Mesendoderm (in vitro differentiated cells): Measurements from ENCODE around the gene VOPP1.
A peak's percentile ranks its signal among the peaks of the same experiment; 100 is the strongest.

Experiments used
- DNase-seq: peaks from one replicate; pipeline ENCODE4 v3.0.0; 2013
- H2AK5ac ChIP-seq: 2 replicates; pipeline ENCODE4 v1.6.1; 2013; ENCODE audit warnings: low read length, inconsistent platforms
- H2BK120ac ChIP-seq: 2 replicates; pipeline ENCODE4 v1.6.1; 2013; ENCODE audit warnings: low read depth, mild to moderate bottlenecking, low read length, moderate library complexity, mixed read lengths
- H2BK15ac ChIP-seq: replicated peaks from 2 replicates; pipeline ENCODE4 v1.6.1; 2013; ENCODE audit warnings: low read depth, mild to moderate bottlenecking, moderate library complexity
- H2BK5ac ChIP-seq: 2 replicates; pipeline ENCODE4 v1.6.1; 2013; ENCODE audit warnings: low read length, inconsistent platforms
- H3K18ac ChIP-seq: 2 replicates; pipeline ENCODE4 v1.6.1; 2013; ENCODE audit warnings: mild to moderate bottlenecking, low read length, mixed read lengths
- H3K23ac ChIP-seq: one replicate; pipeline ENCODE4 v1.6.1; 2013; ENCODE audit warnings: low read length
- H3K27ac ChIP-seq: 2 replicates; pipeline ENCODE4 v1.5.1; 2013; ENCODE audit warnings: low read depth, mild to moderate bottlenecking, inconsistent platforms, low read length, moderate library complexity
- H3K27me3 ChIP-seq: 2 replicates; pipeline ENCODE4 v1.6.1; 2013; ENCODE audit warnings: low read length, control low read depth, mild to moderate bottlenecking, inconsistent platforms; ENCODE audit not compliant: insufficient read depth, poor library complexity
- H3K36me3 ChIP-seq: 2 replicates; pipeline ENCODE4 v1.6.1; 2013; ENCODE audit warnings: low read length, inconsistent platforms; ENCODE audit not compliant: control insufficient read depth, insufficient read depth
- H3K4ac ChIP-seq: one replicate; pipeline ENCODE4 v1.6.1; 2013; ENCODE audit warnings: low read depth, mild to moderate bottlenecking, low read length, moderate library complexity
- H3K4me1 ChIP-seq: 2 replicates; pipeline ENCODE4 v1.6.1; 2013; ENCODE audit warnings: low read depth, low read length, inconsistent platforms; ENCODE audit not compliant: control insufficient read depth
- H3K4me2 ChIP-seq: 2 replicates; pipeline ENCODE4 v1.6.1; 2013; ENCODE audit warnings: low read length
- H3K4me3 ChIP-seq: 2 replicates; pipeline ENCODE4 v1.5.1; 2013; ENCODE audit warnings: mild to moderate bottlenecking, low read length
- H3K56ac ChIP-seq: one replicate; pipeline ENCODE4 v1.6.1; 2013; ENCODE audit warnings: low read length
- H3K79me1 ChIP-seq: 2 replicates; pipeline ENCODE4 v1.6.1; 2013; ENCODE audit warnings: low read length, inconsistent platforms
- H3K79me2 ChIP-seq: 2 replicates; pipeline ENCODE4 v1.6.1; 2013; ENCODE audit warnings: mild to moderate bottlenecking, low read length; ENCODE audit not compliant: control insufficient read depth, insufficient read depth
- H3K9ac ChIP-seq: 2 replicates; pipeline ENCODE4 v1.6.1; 2013; ENCODE audit warnings: low read length, inconsistent platforms
- H4K5ac ChIP-seq: one replicate; pipeline ENCODE4 v1.6.1; 2013; ENCODE audit warnings: low read length
- H4K8ac ChIP-seq: one replicate; pipeline ENCODE4 v1.6.1; 2013; ENCODE audit warnings: low read depth, mild to moderate bottlenecking, control low read depth, low read length, moderate library complexity
- WGBS: extraction: QIAGEN DNeasy Blood & Tissue Kit; methylation state at CpG from one replicate; pipeline ENCODE4 v1.1.7; 2013; ENCODE audit warnings: low lambda C conversion rate, missing lambda C conversion rate; ENCODE audit not compliant: insufficient coverage; ENCODE audit errors: extremely low coverage; 5-methylcytosine and 5-hydroxymethylcytosine counted together

The VOPP1 gene

DNA sequence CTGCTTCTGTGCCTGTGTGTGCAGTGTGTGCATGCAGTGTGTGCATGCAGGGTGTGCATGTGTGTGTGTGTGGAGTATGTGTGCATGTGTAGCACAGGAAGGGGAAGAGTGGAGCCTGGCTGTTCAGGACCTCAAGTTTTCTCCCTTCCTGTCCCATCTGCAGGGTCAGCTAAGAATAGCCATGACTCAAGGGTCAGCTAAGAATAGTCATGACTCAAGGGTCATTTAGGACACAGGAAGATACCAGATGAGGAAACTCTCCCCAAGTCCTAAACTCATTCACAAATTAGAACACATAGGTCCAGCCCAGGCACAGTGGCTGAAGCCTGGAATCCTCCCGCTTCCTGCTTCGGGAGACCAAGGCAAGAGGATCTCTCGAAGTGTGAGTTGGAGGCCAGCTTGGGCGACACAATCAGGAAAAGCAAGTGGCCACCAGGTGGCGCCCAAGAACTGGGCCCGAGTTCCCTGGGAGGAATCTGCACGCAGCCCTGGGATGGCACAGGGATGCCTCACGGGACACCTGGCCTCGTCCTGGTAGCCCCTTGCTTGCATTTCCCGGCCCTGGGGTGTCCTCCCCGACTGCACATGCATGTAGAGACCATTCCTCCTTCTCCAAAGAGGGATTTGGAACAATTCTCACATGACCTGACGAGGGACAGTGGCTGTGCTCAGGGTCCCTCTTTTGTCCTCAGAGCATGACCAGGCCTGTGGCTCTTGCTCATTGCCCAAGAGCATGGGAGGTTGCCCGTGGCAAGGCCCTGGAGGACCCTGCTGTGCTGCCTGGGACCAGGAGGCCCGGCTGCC lies 21.4 kb upstream of the VOPP1 start:
- H3K23ac ChIP-seq: no peak overlapping the region
- WGBS: no CpG with 5 or more reads among the region's 14 CpGs
- no peak overlapping the region for H3K9ac ChIP-seq
- no peak overlapping the region for H2AK5ac ChIP-seq
- H3K4me3 ChIP-seq: no peak overlapping the region
- no peak overlapping the region for H3K4ac ChIP-seq
- H3K36me3 ChIP-seq: no peaks in the 10 kb centered on the region
- H3K27ac ChIP-seq: no peak overlapping the region
- no peak overlapping the region for H2BK120ac ChIP-seq
- no peak overlapping the region for H2BK5ac ChIP-seq
- no peaks in the 10 kb centered on the region for H3K79me1 ChIP-seq
- no peak overlapping the region for H4K8ac ChIP-seq
- H3K27me3 ChIP-seq: no peaks in the 10 kb centered on the region
- no peaks in the 10 kb centered on the region for H3K79me2 ChIP-seq
- H3K4me1 ChIP-seq: no peaks in the 10 kb centered on the region
- no peak overlapping the region for H3K4me2 ChIP-seq
- H3K18ac ChIP-seq: no peak overlapping the region
- no peak overlapping the region for H4K5ac ChIP-seq
- no peak overlapping the region for H3K56ac ChIP-seq
- peak; percentile 76 for DNase-seq
- no peak overlapping the region for H2BK15ac ChIP-seq

GRCh38 chr7:55593172-55593514 lies 20.8 kb upstream of the VOPP1 start:
- Histone ChIP-seq H3K56ac (no peak overlapping the region), H3K27ac (no peak overlapping the region), H3K27me3 (no peaks in the 10 kb centered on the region), H4K5ac (no peak overlapping the region), H3K4me2 (no peak overlapping the region), H2BK15ac (no peak overlapping the region), H3K23ac (no peak overlapping the region), H3K36me3 (no peaks in the 10 kb centered on the region), H3K79me2 (no peaks in the 10 kb centered on the region), H3K9ac (no peak overlapping the region), H4K8ac (no peak overlapping the region), H3K4me1 (no peaks in the 10 kb centered on the region), H3K4ac (no peak overlapping the region), H2BK120ac (no peak overlapping the region), H3K79me1 (no peaks in the 10 kb centered on the region), H3K18ac (no peak overlapping the region), H3K4me3 (no peak overlapping the region), H2BK5ac (no peak overlapping the region), H2AK5ac (no peak overlapping the region)
- DNase-seq: no peak
- WGBS: no CpG with 5 or more reads among the region's 4 CpGs

- Histone ChIP-seq H3K4ac (no peak overlapping the region), H3K4me1 (no peaks in the 10 kb centered on the region), H3K27me3 (no peaks in the 10 kb centered on the region), H3K4me3 (no peak overlapping the region), H3K23ac (no peak overlapping the region), H3K18ac (no peak overlapping the region), H3K27ac (no peak overlapping the region), H2AK5ac (no peak overlapping the region), H4K8ac (no peak overlapping the region), H2BK120ac (no peak overlapping the region), H3K79me1 (no peaks in the 10 kb centered on the region), H3K9ac (no peak overlapping the region), H3K36me3 (no peaks in the 10 kb centered on the region), H3K56ac (no peak overlapping the region), H3K79me2 (no peaks in the 10 kb centered on the region), H3K4me2 (no peak overlapping the region), H2BK5ac (no peak overlapping the region), H4K5ac (no peak overlapping the region), H2BK15ac (no peak overlapping the region)
- no peak for DNase-seq
- WGBS: no CpG with 5 or more reads among the region's 1 CpG
Measured at GRCh38 chr7:55592492-55592891, 20.2 kb upstream of the VOPP1 start.

DNA sequence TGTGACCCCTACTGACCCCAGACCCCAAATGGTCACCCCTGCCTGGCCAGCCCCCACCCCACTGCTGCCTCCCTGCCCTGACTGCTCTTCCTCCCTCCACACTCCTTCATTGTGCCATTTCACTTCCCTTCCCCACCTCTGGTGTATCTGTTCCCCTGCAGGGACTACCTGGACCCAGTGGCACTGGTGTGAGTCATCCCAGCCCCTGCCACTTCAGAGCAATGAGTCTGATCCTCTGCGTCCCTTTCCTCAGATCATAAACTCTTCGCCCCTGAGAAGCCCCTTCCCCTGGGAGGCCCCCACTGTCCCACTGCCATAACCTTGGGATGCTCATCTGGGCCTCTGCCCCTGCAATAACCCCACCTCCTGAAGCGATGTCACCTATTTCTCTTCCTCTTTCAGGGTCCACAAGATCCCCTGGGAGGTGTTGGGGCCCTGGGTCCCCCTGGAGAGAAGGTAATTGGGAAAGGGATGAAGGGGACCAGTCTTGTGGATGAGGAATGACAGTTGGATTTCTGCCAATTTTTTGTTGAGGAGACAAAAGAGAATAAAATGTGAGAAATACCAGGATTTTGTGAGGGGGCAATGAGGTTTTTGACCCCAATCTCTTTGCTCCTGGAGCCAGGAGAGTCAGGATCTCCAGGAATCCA lies 19.1 kb upstream of the VOPP1 start:
- Histone ChIP-seq H3K56ac (no peak overlapping the region), H3K79me1 (no peaks in the 10 kb centered on the region), H3K9ac (no peak overlapping the region), H4K8ac (no peak overlapping the region), H2BK120ac (no peak overlapping the region), H3K79me2 (no peaks in the 10 kb centered on the region), H2AK5ac (no peak overlapping the region), H2BK15ac (no peak overlapping the region), H3K4me1 (no peaks in the 10 kb centered on the region), H3K27me3 (no peaks in the 10 kb centered on the region), H4K5ac (no peak overlapping the region), H3K18ac (no peak overlapping the region), H3K23ac (no peak overlapping the region), H3K36me3 (no peaks in the 10 kb centered on the region), H3K27ac (no peak overlapping the region), H2BK5ac (no peak overlapping the region), H3K4me2 (no peak overlapping the region), H3K4me3 (no peak overlapping the region), H3K4ac (no peak overlapping the region)
- DNase-seq: no peak
- WGBS: no CpG with 5 or more reads among the region's 3 CpGs

- H3K9ac ChIP-seq: no peak overlapping the region
- no peaks in the 10 kb centered on the region for H3K4me1 ChIP-seq
- no peak overlapping the region for H3K18ac ChIP-seq
- H3K4me2 ChIP-seq: no peak overlapping the region
- no peak overlapping the region for H3K4ac ChIP-seq
- WGBS: no CpG with 5 or more reads among the region's 8 CpGs
- no peaks in the 10 kb centered on the region for H3K79me2 ChIP-seq
- no peak overlapping the region for H2BK15ac ChIP-seq
- DNase-seq: no peak
- H4K8ac ChIP-seq: no peak overlapping the region
- no peak overlapping the region for H2BK5ac ChIP-seq
- no peak overlapping the region for H2AK5ac ChIP-seq
- H3K36me3 ChIP-seq: no peaks in the 10 kb centered on the region
- no peaks in the 10 kb centered on the region for H3K79me1 ChIP-seq
- H2BK120ac ChIP-seq: no peak overlapping the region
- H4K5ac ChIP-seq: no peak overlapping the region
- H3K23ac ChIP-seq: no peak overlapping the region
- no peak overlapping the region for H3K27ac ChIP-seq
- H3K56ac ChIP-seq: no peak overlapping the region
- no peaks in the 10 kb centered on the region for H3K27me3 ChIP-seq
- no peak overlapping the region for H3K4me3 ChIP-seq
Measured at GRCh38 chr7:55590517-55591281, 18.4 kb upstream of the VOPP1 start.
